Esophagus squamous epithelium (tissue), 5 donors: ENCODE results near the gene SPTBN2. TPM values are rescaled to one million over a fixed set of nuclear protein-coding genes. Genes with fewer than 3 reads are reported as not detected.

Experiments used
- DNase-seq: peaks from one replicate; lab custom pipeline; 2025; lab: John Stamatoyannopoulos, UW
- H3K27ac ChIP-seq, 4 donors: fragments of 200-600 bp; sonication (generic); one replicate each; pipeline ENCODE4 v1.5.1; 2016 to 2019; ENCODE audit warnings: mild to moderate bottlenecking in 1 of 4
- H3K27me3 ChIP-seq, 4 donors: fragments of 200-600 bp; sonication (generic); 1 replicate in 3 of 4; 2 replicates in 1 of 4; pipeline versions ENCODE4 v1.5.1 to v1.6.0; 2017 to 2021; ENCODE audit warnings: antibody characterized with exemption in 1 of 4
- H3K36me3 ChIP-seq, 3 donors: fragments of 200-600 bp; sonication (generic); one replicate each; pipeline ENCODE4 v1.5.1; 2016 to 2019
- H3K4me1 ChIP-seq, 3 donors: fragments of 200-600 bp; sonication (generic); one replicate each; pipeline ENCODE4 v1.5.1; 2017 to 2019
- H3K4me3 ChIP-seq, 4 donors: fragments of 200-600 bp; sonication (generic); 1 replicate in 3 of 4; 2 replicates in 1 of 4; pipeline ENCODE4 v1.5.1; 2016 to 2019; ENCODE audit warnings: mild to moderate bottlenecking in 2 of 4, moderate library complexity in 1 of 4
- H3K9me3 ChIP-seq, 3 donors: fragments of 200-600 bp; sonication (generic); one replicate each; pipeline ENCODE4 v1.5.1; 2016 to 2019
- POLR2A ChIP-seq, 4 donors: fragments of 450-650 bp; IDR thresholded peaks; one replicate each; pipeline ENCODE4 v1.6.1; 2017; ENCODE audit warnings: antibody characterized with exemption in 4 of 4, mild to moderate bottlenecking in 4 of 4, moderate library complexity in 3 of 4
- WGBS, 2 donors: methylation state at CpG; one replicate each; pipeline ENCODE4 v1.1.5; 2018; 5-methylcytosine and 5-hydroxymethylcytosine counted together
- intact Hi-C: fragments of 100-400 bp; cut with DNase I; formaldehyde crosslinking; loops from one replicate; pipeline ENCODE4 v1.15.0; 2022
- total RNA-seq, 4 donors: library from RNA; depleted of rRNA; stranded (reverse); fragments of >200 nt; gene quantifications; one replicate each; pipeline ENCODE4 v1.1.0, GENCODE V29; 2016
- TF ChIP-seq, protein P1 (sequence below), 6 experiments: fragments of 450-650 bp in 4 of 6; fragments of 200-600 bp in 2 of 6; sonication (generic) in 2 of 6; IDR thresholded peaks; one replicate each; pipeline ENCODE4 v1.5.1; 2016 to 2019; ENCODE audit warnings: antibody characterized with exemption in 6 of 6, mild to moderate bottlenecking in 4 of 6, moderate library complexity in 4 of 6
- donor health status: DM: yes; HTN: yes; CAD: no.

The SPTBN2 gene
- total RNA-seq, 4 donors from 2014 or later, result 101 to 368 (median 128) TPM

- no peak for DNase-seq
- TF ChIP-seq, protein P1, sequence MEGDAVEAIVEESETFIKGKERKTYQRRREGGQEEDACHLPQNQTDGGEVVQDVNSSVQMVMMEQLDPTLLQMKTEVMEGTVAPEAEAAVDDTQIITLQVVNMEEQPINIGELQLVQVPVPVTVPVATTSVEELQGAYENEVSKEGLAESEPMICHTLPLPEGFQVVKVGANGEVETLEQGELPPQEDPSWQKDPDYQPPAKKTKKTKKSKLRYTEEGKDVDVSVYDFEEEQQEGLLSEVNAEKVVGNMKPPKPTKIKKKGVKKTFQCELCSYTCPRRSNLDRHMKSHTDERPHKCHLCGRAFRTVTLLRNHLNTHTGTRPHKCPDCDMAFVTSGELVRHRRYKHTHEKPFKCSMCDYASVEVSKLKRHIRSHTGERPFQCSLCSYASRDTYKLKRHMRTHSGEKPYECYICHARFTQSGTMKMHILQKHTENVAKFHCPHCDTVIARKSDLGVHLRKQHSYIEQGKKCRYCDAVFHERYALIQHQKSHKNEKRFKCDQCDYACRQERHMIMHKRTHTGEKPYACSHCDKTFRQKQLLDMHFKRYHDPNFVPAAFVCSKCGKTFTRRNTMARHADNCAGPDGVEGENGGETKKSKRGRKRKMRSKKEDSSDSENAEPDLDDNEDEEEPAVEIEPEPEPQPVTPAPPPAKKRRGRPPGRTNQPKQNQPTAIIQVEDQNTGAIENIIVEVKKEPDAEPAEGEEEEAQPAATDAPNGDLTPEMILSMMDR (IDR thresholded peaks at IDR 0.05), result no peak
- no peak for TF ChIP-seq POLR2A (IDR thresholded peaks at IDR 0.05)
- H3K4me1 ChIP-seq, result peaks cover 0 to 55% (median 20%) of the 10 kb centered on the region in 3 donors
- H3K27me3 ChIP-seq, result no peaks in the 10 kb centered on the region
- intact Hi-C loops, result no loop called here
- WGBS, 2 donors, result 82 to 87% methylated on average over 3 to 5 of the region's 5 CpGs
- no peak overlapping the region for H3K4me3 ChIP-seq
- H3K9me3 ChIP-seq, result no peaks in the 10 kb centered on the region
- H3K27ac ChIP-seq, result no peak overlapping the region
- peaks cover 0 to 50% (median 7%) of the 10 kb centered on the region in 3 donors for H3K36me3 ChIP-seq
Measured at GRCh38 chr11:66670816-66671215, 58.2 kb downstream of the SPTBN2 start.

GRCh38 chr11:66665369-66665768 is 63.6 kb downstream of the SPTBN2 start:
- no peak overlapping the region for H3K4me3 ChIP-seq
- DNase-seq, result no peak
- H3K27me3 ChIP-seq, result no peaks in the 10 kb centered on the region
- H3K27ac ChIP-seq, result no peak overlapping the region
- H3K4me1 ChIP-seq, result peaks cover 0 to 4% (median 0%) of the 10 kb centered on the region in 3 donors
- TF ChIP-seq, protein P1 (IDR thresholded peaks at IDR 0.05), result no peak
- TF ChIP-seq POLR2A (IDR thresholded peaks at IDR 0.05), result no peak
- no peaks in the 10 kb centered on the region for H3K9me3 ChIP-seq
- intact Hi-C loops, result no loop called here
- WGBS, 2 donors, result 85 to 93% methylated on average over 11 of the region's 11 CpGs
- H3K36me3 ChIP-seq, result peaks cover 0 to 96% (median 16%) of the 10 kb centered on the region in 3 donors

- TF ChIP-seq POLR2A (IDR thresholded peaks at IDR 0.05), result no peak
- TF ChIP-seq, protein P1 (IDR thresholded peaks at IDR 0.05), result no peak
- no peak overlapping the region for H3K27ac ChIP-seq
- no peak for DNase-seq
- H3K4me1 ChIP-seq, result no peaks in the 10 kb centered on the region
- H3K4me3 ChIP-seq, result no peak overlapping the region
- no peaks in the 10 kb centered on the region for H3K9me3 ChIP-seq
- WGBS, 2 donors, result 80% methylated on average over 1 of the region's 1 CpG; no CpG with 5 or more reads in 1 of the 2 donors
- peaks cover 0 to 99% (median 16%) of the 10 kb centered on the region in 3 donors for H3K36me3 ChIP-seq
- H3K27me3 ChIP-seq, result no peaks in the 10 kb centered on the region
- intact Hi-C loops, result no loop called here
Measured at GRCh38 chr11:66663741-66664296, 65.2 kb downstream of the SPTBN2 start.

- intact Hi-C loops, result no loop called here
Measured at GRCh38 chr11:66659763-66660162, 69.3 kb downstream of the SPTBN2 start.

DNA sequence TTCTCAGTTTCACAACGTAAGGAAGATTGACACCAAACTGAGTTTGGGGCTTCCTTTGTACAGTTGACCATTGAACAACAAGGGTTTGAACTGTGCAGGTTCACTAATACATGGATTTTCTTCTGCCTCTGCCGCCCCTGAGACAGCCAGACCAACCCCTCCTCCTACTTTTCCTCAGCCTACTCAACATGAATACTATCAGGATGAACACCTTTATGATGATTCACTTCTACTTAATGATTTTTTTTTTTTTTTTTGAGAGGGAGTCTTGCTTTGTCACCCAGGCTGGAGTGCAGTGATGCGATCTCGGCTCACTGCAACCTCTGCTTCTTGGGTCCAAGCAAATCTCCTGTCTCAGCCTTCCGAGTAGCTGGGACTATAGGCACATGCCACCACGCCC is 75.9 kb downstream of the SPTBN2 start:
- TF ChIP-seq, protein P1 (IDR thresholded peaks at IDR 0.05), result no peak
- no peak for TF ChIP-seq POLR2A (IDR thresholded peaks at IDR 0.05)
- no peak overlapping the region for H3K27ac ChIP-seq
- H3K27me3 ChIP-seq, result no peaks in the 10 kb centered on the region
- H3K4me3 ChIP-seq, result no peak overlapping the region
- intact Hi-C loops, result no loop called here
- peaks cover 0 to 22% (median 0%) of the 10 kb centered on the region in 3 donors for H3K4me1 ChIP-seq
- H3K36me3 ChIP-seq, result peaks cover 0 to 99% (median 0%) of the 10 kb centered on the region in 3 donors
- WGBS, 2 donors, result 70 to 74% methylated on average over 6 of the region's 6 CpGs
- no peak for DNase-seq
- H3K9me3 ChIP-seq, result no peaks in the 10 kb centered on the region

More at GRCh38 chr11:66659763-66660162, 69.3 kb downstream of the SPTBN2 start:
- H3K4me1 ChIP-seq, result no peaks in the 10 kb centered on the region
- no peak for TF ChIP-seq POLR2A (IDR thresholded peaks at IDR 0.05)
- TF ChIP-seq, protein P1 (IDR thresholded peaks at IDR 0.05), result no peak
- H3K27ac ChIP-seq, result no peak overlapping the region
- no peak for DNase-seq
- 44 to 64% methylated on average over 2 of the region's 2 CpGs for WGBS, 2 donors
- no peaks in the 10 kb centered on the region for H3K9me3 ChIP-seq
- no peaks in the 10 kb centered on the region for H3K27me3 ChIP-seq
- peaks cover 0 to 98% (median 0%) of the 10 kb centered on the region in 3 donors for H3K36me3 ChIP-seq
- H3K4me3 ChIP-seq, result no peak overlapping the region
